ENCODE measurements around the gene PTPN14.

Gene PTPN14

GRCh38 chr1:214569357-214570004 is 18.1 kb upstream of the PTPN14 start:
- DNase-seq (ENCODE audit: low read depth in 2 of 3, low spot score in 2 of 3), result no peak

- no peak for DNase-seq (ENCODE audit: low read depth in 2 of 3, low spot score in 2 of 3)
Measured at GRCh38 chr1:214568328-214568727, 16.9 kb upstream of the PTPN14 start.

- no peak for DNase-seq (ENCODE audit: low read depth in 2 of 3, low spot score in 2 of 3)
Measured at GRCh38 chr1:214567481-214567980, 16.1 kb upstream of the PTPN14 start.

GRCh38 chr1:214566158-214567104 is 15.0 kb upstream of the PTPN14 start:
- DNase-seq (ENCODE audit: low read depth in 2 of 3, low spot score in 2 of 3), result no peak

GRCh38 chr1:214565310-214565709 is 13.9 kb upstream of the PTPN14 start:
- no peak for DNase-seq (ENCODE audit: low read depth in 2 of 3, low spot score in 2 of 3)

GRCh38 chr1:214563881-214564280 is 12.5 kb upstream of the PTPN14 start:
- DNase-seq (ENCODE audit: low read depth in 2 of 3, low spot score in 2 of 3), result no peak

- no peak for DNase-seq (ENCODE audit: low read depth in 2 of 3, low spot score in 2 of 3)
Measured at GRCh38 chr1:214557952-214558735, 6.7 kb upstream of the PTPN14 start.

DNA sequence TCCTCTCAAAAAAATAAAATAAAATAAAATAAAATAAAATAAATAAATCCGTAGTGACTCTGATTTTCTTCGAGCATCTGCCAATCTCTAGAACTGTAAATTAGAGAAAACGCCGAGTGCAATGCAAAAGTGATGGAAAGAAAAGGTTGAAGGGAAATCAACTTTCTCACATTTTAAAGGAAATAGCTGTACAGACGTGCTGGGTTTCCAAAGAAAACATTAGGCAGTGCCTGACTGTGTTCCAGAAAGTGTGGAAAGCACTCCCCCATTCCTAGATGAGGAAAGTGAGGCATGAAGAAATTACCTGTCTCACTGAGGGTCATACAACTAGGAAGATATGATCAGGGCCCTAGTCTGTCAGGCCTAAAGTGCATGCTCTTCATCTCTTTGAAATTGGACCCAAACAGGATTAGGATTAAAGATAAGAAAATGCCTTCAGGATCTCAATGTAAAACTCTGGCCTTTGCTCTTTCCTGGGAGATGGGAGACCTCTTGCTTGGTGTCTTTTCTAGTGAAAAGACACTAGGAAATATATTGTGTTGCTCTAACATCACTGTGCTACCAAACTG is 1.8 kb upstream of the PTPN14 start:
- DNase-seq (ENCODE audit: low read depth in 2 of 3, low spot score in 2 of 3), result no peak

DNA sequence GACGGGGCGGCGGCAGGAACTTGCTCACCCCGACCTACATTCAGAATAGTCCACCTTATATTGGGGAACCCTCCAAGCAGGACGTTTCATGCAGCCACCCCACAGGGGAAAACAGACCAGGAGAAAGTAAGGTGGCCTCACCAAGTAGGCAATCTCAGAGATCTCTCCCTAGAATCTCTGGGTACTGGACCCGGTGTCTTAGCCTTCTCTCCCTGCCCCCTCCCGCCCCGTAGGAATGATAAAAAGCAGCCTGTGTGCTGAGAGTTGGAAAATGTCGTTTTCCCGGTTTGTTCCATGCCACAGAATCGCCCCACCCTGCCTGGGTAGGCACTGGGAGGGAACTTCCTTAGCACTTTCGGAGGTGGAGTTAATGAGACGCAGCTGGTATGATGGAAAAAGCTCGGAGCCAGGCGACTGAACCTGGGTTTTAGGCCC is 789 bp upstream of the PTPN14 start:
- DNase-seq (ENCODE audit: low read depth in 2 of 3, low spot score in 2 of 3), result no peak

- no peak for DNase-seq (ENCODE audit: low read depth in 2 of 3, low spot score in 2 of 3)
Measured at GRCh38 chr1:214550857-214551435, 456 bp downstream of the PTPN14 start.

GRCh38 chr1:214550013-214550856 is 1.2 kb downstream of the PTPN14 start:
- DNase-seq (ENCODE audit: low read depth in 2 of 3, low spot score in 2 of 3), result no peak

- no peak for DNase-seq (ENCODE audit: low read depth in 2 of 3, low spot score in 2 of 3)
Measured at GRCh38 chr1:214549604-214550003, 1.8 kb downstream of the PTPN14 start.

- DNase-seq (ENCODE audit: low read depth in 2 of 3, low spot score in 2 of 3), result no peak
Measured at GRCh38 chr1:214548988-214549387, 2.4 kb downstream of the PTPN14 start.

GRCh38 chr1:214548271-214548670 is 3.1 kb downstream of the PTPN14 start:
- no peak for DNase-seq (ENCODE audit: low read depth in 2 of 3, low spot score in 2 of 3)

DNA sequence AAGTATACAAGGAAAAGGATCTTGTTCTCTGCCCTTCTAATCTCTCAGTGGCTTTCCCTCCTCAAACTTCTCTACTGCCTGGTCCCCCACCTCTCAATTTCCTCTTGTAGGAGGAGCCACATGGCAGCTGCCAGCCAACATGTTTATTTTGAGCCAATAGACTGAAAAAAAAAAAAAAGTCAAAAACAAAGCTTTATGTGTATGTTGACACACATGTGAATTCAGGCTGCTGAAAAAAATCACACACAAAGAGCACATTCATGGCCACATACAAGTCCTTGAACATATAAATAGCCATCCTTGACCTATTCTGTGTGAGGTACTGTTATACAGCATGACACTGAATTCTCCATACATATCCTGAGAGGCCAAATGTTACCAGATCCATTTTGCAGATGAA is 3.7 kb downstream of the PTPN14 start:
- no peak for DNase-seq (ENCODE audit: low read depth in 2 of 3, low spot score in 2 of 3)

DNA sequence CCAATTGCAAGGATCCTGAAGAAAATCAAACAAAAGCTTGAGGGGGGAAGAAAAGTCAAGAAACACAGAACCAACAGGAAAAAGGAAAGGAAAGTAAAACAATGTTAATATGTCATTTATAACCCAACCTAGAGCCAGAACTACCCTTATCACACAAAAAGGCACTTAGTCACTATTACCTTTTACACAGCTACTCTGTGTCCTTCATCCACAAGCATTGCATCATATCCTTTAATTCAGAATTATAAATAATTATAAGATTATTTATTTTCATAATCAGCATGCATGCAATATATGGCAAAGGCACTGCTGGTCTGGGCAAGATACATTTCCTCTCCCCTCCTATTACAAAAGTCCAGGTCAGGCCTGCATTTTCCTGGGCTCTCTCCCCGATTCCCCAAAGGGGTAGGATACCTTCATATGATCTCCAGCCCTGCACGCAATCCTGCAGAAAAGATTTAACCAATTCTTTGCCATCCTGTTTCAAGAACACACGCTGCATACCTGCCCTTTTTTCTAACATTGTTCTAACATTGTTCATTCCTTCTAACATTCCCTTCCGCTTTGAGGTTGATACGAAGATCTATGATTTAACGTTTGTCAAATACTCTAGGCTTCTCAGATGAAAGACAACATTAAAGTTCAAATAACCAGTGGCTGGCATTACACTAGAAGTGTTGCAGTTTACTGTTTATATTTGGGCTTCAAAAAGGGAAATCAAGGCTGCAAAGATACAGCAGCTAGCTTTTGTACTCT is 4.3 kb downstream of the PTPN14 start:
- DNase-seq (ENCODE audit: low read depth in 2 of 3, low spot score in 2 of 3), result no peak

DNA sequence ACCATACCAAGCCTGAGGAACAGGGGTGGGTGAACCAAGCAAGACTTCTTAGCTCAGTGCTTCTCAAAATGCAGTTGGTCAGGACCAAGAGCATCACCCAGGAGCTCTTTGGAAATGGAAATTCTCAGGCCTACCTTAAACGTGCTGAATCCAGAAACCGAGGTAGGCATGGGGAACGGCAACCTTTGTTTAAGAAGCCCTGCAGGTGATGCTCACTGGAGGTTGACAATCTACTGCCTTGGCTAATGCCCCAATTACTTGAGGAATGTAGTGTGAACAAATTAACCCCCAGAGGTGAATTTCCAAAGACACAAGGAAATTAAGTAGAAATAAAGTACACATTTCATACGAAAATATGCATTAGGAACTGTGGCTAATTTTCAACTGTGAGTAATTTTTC is 5.3 kb downstream of the PTPN14 start:
- no peak for DNase-seq (ENCODE audit: low read depth in 2 of 3, low spot score in 2 of 3)

GRCh38 chr1:214545293-214545692 is 6.1 kb downstream of the PTPN14 start:
- DNase-seq (ENCODE audit: low read depth in 2 of 3, low spot score in 2 of 3), result no peak

DNA sequence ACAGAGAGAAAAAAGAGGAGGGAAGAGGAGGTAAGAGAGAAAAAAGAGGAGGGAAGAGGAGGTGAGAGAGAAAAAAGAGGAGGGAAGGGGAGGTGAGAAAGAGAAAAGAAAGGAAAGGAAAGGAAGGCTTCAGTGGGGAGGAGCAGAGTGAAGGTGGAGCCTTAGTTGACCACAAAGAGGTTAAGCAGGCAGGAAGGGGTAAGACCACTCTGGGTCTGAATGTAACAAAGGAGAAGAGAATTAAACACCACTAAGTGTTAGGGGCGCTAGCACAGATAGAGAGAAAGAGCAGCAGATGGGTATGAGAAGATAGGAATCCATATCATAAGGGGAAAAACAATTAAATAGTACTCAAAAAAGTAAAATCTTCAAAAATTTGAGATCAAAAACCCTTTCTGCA is 6.6 kb downstream of the PTPN14 start:
- DNase-seq (ENCODE audit: low read depth in 2 of 3, low spot score in 2 of 3), result no peak
